Measurements from ENCODE around the gene IFNA4.

Gene IFNA4

DNA sequence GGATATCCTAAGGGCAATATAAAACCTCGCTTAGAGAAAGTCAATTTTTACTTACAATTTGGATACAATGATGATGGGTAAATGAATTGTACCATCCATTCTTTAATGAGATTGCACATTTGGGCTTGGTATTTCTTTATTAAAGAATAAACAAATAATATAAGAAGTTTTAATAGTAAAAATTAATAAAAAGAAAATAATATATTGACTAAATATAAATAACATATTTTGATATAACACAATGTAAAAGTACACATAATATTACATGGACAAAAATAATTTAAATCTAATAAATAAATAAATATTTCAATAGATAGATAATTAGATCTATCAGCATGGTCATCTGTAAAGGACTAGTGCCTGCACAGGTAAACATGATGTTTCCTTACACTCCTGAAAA, 21.9 kb downstream of the IFNA4 start:
- DNase-seq, result no peak

- no peak for DNase-seq
These were observed 27.2 kb downstream of the IFNA4 start for GRCh38 chr9:21160178-21160577.

DNA sequence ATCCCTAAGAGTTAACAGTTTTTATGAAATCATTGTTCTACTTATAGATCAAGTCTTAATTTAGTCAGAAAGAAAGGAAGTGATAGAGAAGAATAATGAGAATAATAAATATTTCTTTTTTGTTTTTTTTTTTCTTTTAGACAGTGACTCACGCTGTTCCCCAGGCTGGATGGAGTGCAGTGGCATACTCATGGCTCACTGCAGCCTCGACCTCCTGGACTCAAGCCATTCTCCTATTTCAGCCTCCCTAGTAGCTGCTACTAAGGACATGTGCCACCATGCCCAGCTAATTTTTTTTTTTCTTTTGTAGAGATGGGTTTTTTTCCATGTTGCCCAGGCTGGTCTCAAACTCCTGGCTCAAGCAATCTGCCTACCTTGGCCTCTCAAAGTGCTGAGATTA, 31.9 kb downstream of the IFNA4 start:
- no peak for DNase-seq

GRCh38 chr9:21154018-21154608, 33.3 kb downstream of the IFNA4 start:
- DNase-seq, result peak; percentile 11 to 36

DNA sequence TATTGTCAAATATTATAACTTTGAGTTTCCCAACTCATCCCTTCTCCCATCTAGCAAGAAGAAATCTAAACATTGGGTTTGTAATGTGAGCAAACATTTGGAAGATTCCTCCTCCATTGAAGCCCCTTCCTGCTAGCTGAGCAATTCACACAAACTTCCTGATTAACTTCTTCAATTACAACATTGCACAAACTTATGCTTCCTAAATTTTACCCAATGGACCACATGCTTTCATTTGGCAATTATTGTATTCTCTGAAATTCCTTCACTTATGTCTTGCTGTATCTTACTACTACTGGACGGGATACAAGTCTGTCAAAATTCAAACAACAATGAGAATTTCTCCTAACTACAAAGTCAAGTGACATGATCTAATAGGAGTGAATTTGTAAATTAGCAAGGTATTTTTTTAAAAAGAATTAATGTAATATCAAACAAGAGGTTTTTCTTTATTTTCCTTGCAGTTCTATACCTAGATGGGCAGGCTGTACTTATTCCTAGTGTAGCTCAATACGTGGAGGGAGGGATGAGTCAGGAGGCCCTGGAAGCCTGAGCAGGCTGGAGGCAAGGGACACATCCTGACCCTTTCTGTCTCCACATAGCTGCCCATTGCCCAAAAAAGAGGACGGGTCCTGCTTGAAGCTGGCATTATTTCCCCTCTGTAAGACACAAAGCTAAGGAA, 33.9 kb downstream of the IFNA4 start:
- DNase-seq, result no peak

- DNase-seq, result no peak
These were observed 42.8 kb downstream of the IFNA4 start for GRCh38 chr9:21144603-21145002.

DNA sequence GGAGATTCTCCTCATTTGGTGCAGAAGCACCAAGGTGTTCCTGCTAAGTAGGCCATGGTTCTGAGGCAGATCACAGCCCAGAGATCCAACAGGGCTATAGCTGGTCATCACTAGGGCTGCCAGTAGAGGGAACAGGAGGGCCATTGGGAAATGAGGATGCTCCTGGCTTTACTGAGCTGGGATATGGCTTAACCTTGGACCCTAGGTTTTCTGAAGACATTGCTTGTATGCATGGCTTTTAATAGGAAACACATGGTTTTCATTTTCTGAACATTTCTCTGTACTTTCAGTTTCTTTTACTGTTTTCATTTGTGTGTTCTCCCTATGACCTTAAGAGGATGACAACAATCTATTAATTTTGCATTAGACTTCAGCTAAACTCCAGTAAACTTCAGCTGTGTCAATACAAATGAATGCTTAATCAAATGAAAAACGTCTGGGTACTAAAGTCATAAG, 45.9 kb downstream of the IFNA4 start, which contains the start of gene IFNW1:
TSS of gene IFNW1 (minus strand) at position 406 of the 456 bp plus-strand sequence. CDS start at position 144, 262 bp downstream.
- DNase-seq, result no peak

DNA sequence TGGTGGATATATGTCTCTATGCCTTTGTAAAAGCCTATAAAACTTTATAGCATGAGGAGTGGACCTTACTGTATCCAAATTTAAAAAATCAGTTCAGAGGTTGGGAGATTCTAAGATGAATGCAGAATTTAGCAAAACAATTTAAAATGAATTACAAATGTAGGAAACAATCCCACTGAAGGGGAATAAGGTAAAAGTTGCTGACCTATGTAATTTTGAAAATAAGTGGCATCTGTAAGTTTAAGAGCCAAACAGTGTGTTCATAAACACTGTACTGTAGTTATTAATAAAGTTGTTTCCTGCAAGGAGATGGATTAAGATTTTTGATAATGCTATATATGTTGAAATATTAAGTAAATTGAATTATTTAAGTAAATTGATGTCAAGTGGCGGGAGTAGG, 50.4 kb downstream of the IFNA4 start:
- DNase-seq, result no peak
